ENCODE results near the gene ERC2.

DNA sequence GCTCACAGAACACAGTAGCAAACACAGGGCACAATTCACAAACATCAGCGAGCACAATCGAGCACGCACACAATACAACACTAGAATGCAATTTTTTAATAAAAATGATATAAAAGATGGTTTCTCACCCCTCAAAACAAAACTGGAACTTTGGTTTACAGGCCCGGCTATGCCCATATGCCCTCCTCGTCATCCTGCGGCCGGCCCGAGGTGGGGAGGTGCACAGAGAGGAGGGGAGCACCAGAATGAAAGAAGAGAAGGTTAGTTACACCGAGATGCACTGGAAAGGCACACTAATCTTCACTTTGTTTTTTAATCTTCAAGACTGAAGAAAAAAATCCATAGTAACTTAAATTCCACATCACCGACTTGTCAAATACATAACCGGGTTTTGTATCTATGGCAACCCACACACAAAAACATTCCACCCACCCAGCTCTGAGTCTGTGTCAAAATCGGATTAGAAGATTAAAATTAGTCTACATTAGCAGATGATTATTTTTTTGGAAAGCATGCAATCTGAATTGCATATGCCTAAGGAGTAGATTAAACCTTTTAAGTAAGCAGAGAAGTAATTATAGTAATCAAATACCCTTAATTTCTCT lies 784.5 kb downstream of the ERC2 start:
- TF ChIP-seq TAF1 (IDR thresholded peaks at IDR 0.05; ENCODE audit: low read depth), result no peak
- TF ChIP-seq EGR1 (IDR thresholded peaks at IDR 0.05), result no peak
- no peak for TF ChIP-seq RAD21 (IDR thresholded peaks at IDR 0.05; ENCODE audit: low read depth)
- TF ChIP-seq CREB1 (IDR thresholded peaks at IDR 0.05; ENCODE audit: low read depth), result no peak
- TF ChIP-seq EP300 (IDR thresholded peaks at IDR 0.05; ENCODE audit: borderline replicate concordance), result no peak
- TF ChIP-seq CEBPB (IDR thresholded peaks at IDR 0.05), result no peak
- TF ChIP-seq TCF12 (IDR thresholded peaks at IDR 0.05; ENCODE audit: low read depth), result no peak
- TF ChIP-seq MAX (IDR thresholded peaks at IDR 0.05), result no peak
- no peak for TF ChIP-seq FOXM1 (IDR thresholded peaks at IDR 0.05; ENCODE audit: borderline replicate concordance, low read depth)
- TF ChIP-seq, protein P1, sequence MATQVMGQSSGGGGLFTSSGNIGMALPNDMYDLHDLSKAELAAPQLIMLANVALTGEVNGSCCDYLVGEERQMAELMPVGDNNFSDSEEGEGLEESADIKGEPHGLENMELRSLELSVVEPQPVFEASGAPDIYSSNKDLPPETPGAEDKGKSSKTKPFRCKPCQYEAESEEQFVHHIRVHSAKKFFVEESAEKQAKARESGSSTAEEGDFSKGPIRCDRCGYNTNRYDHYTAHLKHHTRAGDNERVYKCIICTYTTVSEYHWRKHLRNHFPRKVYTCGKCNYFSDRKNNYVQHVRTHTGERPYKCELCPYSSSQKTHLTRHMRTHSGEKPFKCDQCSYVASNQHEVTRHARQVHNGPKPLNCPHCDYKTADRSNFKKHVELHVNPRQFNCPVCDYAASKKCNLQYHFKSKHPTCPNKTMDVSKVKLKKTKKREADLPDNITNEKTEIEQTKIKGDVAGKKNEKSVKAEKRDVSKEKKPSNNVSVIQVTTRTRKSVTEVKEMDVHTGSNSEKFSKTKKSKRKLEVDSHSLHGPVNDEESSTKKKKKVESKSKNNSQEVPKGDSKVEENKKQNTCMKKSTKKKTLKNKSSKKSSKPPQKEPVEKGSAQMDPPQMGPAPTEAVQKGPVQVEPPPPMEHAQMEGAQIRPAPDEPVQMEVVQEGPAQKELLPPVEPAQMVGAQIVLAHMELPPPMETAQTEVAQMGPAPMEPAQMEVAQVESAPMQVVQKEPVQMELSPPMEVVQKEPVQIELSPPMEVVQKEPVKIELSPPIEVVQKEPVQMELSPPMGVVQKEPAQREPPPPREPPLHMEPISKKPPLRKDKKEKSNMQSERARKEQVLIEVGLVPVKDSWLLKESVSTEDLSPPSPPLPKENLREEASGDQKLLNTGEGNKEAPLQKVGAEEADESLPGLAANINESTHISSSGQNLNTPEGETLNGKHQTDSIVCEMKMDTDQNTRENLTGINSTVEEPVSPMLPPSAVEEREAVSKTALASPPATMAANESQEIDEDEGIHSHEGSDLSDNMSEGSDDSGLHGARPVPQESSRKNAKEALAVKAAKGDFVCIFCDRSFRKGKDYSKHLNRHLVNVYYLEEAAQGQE (IDR thresholded peaks at IDR 0.05; ENCODE audit: low read depth), result no peak
- no peak for TF ChIP-seq TEAD4 (IDR thresholded peaks at IDR 0.05)
- no peak for TF ChIP-seq USF1 (IDR thresholded peaks at IDR 0.05)
- no peak for TF ChIP-seq NFIC (IDR thresholded peaks at IDR 0.05)

All from Ishikawa (cell line).